Endometrium (tissue), 2 donors: ENCODE results near the gene FAM136A.
"Not testable (repeated sequence)": the region's sequence is repeated elsewhere in the genome, so short reads cannot be mapped to it uniquely, and the experiment has no call there.

ENCODE experiments used
- FAIRE-seq: peaks from 2 replicates; lab custom pipeline; 2012; peaks lifted over from hg19 to GRCh38; lab: Jason Lieb, UNC
- donor health status: control.
- donor health status: control.

Gene FAM136A

DNA sequence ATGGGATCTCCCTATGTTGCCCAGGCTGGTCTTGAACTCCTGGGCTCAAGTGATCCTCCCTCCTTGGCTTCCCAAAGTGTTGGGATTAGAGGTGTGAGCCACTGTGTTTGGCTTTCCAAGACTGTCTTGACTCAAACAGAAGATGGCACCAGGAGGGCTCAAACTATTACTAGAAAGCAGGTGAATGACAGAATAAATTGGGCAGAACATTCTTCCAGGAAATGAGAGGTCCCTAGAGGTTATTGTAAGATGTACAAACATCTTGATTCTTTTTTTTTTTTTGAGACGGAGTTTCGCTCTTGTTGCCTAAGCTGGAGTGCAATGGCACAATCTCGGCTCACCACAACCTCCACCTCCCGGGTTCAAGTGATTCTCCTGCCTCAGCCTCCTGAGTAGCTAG, 4.0 kb downstream of the FAM136A start:
- FAIRE-seq = not testable (repeated sequence)

DNA sequence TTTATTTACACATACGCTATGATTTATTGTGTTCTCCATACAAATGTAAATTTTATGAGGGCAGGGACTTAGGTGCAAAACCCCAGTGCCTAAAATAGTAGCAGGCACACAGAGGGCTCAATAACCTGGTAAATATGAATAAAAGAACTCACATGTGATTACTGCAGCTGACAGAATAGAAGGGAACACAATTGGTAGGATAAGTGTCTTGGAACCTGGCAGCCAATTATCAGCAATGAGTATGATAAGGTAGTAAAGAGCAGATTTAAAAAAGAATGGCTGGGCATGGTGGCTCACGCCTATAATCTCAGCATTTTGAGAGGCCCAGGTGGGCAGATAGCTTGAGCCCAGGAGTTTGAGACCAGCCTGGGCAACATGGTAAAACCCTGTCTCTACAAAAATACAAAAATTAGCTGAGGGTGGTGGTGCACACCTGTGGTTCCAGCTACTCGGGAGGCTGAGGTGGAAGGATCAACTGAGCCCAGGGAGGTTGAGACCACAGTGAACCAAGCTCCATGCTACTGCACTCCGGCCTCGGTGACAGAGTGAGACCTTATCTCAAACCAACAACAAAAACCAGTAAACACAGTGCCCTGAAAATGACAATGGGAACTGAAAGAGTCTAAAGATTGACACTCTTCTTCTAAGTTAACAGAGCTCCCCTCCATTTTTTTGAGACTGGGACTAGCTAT, 18.2 kb downstream of the FAM136A start:
- FAIRE-seq = no peak

DNA sequence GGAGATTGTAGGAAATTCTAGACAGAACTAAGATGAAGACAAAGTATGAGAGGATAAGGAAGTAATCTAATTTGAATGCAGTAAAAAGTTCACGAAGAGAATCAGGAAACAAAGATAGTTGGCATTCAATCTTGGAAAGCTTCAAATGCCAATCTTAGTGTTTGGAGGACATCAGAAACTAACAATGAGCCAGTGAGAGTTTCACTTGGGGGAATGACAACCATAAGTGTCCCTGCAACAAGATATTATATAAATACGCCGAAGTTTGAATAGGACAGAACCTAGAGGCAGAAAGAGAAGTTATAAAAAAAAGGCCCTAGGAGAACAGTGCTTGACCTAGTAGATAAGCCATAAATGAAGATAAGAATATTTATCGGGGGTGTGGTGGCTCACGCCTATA, 19.4 kb downstream of the FAM136A start:
- FAIRE-seq = no peak

DNA sequence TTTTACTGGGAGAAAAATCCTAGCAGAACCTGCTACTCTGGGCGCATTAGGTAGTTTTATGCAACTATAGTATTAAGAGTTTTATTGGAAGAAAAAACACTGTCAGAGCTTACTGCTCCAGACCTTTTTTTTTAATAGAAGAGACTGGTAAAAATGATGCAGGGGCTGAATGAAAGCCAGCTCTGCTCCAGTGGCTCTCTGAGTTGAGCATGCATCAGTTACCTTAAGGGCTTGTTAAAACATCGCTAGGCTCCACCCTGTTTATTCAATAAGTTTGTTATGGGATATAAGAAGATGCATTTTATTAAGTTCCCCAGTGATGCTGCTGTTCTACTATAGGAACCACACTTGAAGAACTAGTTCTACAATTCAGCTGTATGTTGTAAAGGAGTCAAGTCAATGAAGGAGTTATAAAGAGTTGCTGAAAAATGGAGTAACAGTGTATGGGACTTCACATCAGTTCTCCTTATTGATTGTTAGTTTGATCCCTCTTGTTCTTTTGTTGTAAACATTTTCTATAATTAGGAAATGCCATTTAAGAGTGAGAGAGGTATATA, 21.5 kb downstream of the FAM136A start:
- no peak for FAIRE-seq

DNA sequence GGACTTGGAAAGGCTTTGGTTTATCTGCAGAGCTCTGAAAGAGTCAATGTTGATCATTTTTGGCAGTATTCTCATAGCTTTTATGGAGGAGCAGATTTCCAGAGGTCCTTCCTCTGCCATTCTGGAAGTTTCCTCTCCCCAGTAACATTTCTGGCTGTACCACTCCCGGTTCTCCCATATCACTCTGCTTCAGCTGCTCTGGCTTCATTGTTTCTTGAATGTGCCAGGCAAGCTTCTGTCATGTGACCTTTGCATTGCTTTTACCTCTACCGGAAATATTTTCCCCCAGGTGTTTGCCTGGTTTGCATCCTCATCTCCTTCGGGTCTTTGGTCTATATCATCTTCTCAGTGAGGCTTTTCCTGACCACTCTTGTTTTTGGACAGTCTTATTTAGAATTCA, 31.5 kb downstream of the FAM136A start:
- FAIRE-seq = no peak

DNA sequence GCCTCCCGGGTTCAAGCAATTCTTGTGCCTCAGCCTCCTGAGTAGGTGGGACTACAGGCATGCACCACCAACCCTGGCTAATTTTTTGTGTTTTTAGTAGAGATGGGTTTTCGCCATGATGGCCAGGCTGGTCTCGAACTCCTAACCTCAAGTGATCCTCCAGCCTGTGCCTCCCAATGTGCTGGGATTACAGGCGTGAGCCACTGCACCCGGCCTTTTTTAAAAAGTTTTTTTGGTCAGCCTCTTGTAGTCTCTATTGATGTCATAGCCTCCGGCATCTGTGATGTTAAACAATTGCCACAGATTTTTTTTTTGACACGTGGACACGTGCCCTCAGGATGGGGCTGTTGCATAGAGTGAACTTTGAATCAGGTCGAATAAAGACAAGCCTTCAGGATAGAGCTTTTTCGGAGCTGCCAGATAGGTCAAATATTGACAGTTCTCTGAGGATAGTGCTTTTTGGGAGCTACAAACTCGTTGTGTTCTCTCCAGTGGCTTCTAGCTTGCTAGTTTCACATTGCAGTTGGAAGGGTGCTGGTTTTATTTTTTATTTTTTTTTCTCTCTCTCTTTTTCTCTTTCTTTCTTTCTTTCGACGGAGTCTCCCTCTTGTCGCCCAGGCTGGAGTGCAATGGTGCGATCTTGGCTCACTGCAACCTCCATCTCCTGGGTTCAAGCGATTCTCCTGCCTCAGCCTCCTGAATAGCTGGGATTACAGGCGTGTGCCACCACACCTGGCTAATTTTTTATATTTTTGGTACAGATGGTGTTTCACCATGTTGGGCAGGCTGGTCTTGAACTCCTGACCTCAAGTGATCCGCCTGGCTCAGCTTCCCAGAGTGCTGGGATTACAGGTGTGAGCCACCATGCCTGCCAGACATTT, 32.2 kb downstream of the FAM136A start:
- FAIRE-seq = not testable (repeated sequence)

DNA sequence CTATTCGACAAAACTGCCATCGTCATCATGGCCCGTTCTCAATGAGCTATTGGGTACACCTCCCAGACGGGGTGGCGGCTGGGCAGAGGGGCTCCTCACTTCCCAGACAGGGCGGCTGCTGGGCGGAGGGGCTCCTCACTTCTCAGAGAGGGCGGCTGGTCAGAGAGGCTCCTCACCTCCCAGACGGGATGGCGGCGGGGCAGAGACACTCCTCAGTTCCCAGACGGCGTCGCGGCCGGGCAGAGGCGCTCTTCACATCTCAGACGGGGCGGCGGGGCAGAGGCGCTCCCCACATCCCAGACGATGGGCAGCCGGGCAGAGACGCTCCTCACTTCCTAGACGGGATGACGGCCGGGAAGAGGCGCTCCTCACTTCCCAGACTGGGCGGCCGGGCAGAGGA, 34.9 kb downstream of the FAM136A start:
- not testable (repeated sequence) for FAIRE-seq

DNA sequence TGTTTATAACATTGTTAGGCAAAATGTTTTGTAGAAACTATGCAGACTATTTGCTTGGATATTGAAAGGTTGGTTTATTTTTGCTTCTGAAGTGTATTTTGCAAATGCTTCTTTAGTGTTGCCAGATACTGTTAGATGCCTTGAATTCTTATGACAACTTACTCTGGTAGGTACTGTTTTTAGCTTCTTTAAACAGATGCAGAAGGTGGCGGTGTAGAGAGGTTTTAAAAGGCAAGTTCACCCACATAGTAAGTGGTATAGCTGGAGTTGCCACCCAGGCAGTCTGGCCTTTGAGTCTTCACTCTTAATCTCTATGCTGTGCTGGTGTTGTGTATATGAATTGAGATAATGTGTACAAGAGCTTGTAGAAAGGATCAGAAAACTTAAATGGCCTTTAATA, 40.4 kb downstream of the FAM136A start:
- no peak for FAIRE-seq

DNA sequence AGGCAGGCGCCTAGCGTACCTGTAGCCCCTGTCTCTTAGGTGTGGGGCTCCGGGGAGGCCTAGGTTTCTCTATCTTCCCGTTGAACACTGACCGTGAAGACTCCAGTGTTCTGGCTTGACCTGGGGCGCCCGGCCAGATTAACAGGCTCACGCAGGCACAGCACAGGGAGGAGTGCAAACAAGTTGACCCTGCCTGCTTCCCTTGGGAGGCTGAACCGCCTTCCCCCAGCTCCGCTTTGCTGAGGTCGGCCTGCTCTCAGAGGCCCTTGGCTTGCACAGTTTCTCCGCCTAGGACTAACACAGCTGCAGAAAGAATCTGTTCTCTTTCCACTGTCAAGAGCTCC, 43.4 kb downstream of the FAM136A start:
- FAIRE-seq = no peak

DNA sequence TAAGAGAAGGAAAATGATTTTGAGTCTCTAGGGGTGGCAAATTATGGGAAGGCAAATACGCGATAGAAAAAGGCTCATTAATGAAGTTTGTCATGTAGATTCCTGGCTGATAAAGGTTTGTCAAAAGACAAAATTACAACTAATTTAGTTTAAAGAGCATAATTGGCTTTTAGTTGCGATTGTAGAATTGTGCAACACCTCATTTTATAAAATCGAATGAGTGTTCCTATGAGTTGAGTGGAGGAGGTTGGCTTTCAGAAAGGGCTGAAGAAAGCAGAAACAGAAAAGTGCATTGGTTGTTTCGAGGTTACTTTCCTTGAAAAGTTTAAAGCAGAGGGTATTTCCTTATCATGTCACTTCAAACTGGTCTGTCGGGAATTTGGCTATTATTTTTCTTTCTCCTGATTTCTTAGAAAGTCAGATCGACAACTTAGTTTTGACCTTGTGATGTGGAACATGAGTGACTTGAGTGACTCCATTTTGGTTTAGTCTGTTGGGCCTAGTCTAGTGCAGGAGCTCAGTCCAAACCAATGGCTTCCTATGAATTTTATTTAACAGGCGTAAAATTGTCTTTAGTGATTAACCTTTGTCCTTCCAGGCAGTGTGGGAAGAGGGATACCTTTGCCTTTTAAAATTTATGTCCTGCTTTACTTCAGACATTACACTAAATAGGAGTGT, 46.1 kb downstream of the FAM136A start:
- no peak for FAIRE-seq

DNA sequence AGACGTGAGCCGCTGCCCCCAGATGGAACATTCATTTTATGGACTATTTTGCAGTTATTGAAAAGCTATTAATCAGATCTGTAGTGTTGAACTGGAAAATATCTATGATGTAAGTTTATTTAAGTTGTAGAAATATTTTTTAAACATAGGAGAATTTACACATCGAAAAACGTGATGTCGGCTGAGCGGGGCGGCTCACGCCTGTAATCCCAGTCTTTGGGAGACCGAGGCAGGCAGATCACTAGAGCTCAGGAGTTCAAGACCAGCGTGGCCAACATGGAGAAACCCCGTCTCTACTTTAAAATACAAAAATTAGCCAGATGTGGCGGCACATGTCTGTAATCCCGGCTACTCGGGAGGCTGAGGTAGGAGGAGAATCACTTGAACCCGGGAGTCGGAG, 51.4 kb downstream of the FAM136A start:
- no peak for FAIRE-seq

DNA sequence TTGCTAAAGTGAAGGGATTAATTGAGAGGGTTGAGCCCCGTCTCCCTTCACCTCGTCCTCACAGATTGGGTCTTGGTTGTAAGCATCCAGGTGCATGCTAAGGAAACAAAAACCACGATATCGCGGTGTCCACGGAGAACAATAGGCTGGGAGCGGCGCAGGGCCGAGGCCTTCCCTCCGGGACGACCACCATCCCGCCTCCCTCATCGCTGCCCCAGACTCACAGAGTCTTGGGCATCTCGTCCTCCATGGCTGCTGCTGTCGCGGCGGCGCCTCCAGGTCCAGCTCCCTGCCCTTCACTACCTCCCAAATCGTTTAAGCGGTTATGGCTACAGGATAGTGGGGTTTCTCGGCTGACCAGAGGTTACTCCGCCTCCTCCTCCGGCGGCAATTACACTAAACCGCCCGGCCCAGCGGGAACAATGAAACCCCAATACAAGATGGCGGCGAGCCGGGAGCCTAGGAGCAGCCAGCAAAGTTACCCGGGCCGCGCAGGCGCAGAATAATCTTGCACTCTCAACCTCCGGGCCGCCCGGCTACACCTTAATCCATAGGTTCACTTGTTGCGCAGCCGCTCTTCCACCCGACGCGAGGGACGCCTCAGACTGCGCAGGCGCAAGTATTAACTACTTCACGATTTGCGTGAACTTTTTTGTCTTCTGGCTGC, 53.6 kb downstream of the FAM136A start, which contains the start of gene TIA1:
Gene TIA1 (minus strand): TSS at position 448 of the 667 bp plus-strand sequence. CDS start 198 bp downstream, at position 250.
- peak; percentile 77 for FAIRE-seq

DNA sequence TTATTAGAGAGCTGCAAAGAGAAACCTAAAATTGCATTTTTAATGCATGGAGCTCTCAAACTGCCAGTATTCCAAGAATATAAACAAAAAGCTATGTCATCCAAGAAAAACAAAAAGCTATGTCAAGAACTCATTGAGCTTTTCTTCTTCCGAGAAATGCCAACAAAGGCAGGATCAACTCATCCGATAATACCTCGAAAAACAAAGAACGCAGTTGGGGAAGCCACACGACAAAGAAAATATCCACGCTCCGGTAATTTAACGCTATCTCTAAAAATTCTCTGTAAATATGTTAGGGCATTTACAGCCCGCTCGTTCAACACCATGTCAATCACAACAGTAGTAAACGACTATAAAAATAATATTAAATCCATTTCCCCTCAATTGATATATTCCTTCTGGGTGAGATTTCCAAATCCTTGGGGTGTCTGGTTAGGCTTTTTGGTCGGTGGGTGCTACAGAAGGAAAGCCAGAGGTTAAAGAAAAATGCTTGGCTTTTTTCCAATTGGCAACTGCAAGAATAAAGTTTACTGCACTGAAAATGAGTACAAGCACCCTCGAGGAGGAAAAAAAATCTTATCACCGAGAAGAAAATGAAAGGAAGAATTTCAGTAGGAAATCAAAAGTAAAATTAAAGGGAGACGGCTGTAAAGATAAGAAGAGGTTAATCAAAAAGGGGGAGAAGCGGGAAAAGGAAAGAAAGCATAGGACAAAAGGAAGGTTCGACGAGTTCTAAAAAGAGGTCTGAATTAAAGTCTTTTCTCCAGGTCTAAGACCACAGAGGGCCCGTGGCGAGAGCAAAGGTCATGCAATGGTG, 54.3 kb downstream of the FAM136A start:
- FAIRE-seq = no peak
